OCI-LY7 (cell line): ENCODE data around the gene DPYD. TPM values are rescaled to one million over a fixed set of nuclear protein-coding genes. Genes with fewer than 3 reads are reported as not detected.

Source experiments
- BruUV-seq: library from RNA; stranded (reverse); fragments of 400-500 nt; replicated peaks from 2 replicates; lab custom pipeline; 2021; lab: Mats Ljungman, UMichigan
- CTCF ChIA-PET: fragments of 300-600 bp; sonication (Branson Sonifier 250); formaldehyde crosslinking; loops from one replicate; lab custom pipeline; 2022; ENCODE audit warnings: antibody characterized with exemption; ENCODE audit not compliant: unreplicated experiment; lab: Charles Lee
- POLR2A ChIA-PET: fragments of 300-600 bp; sonication (Branson Sonifier 250); formaldehyde crosslinking; loops from one replicate; lab custom pipeline; 2022; ENCODE audit warnings: antibody characterized with exemption; lab: Charles Lee
- DNase-seq: peaks from one replicate; pipeline ENCODE4 v3.0.0-alpha.2; 2015; ENCODE audit warnings: low spot score
- H2AFZ ChIP-seq: fragments of 200-600 bp; sonication (generic), shearing (Covaris generic); 2 replicates; pipeline ENCODE4 v1.6.1; 2014; ENCODE audit warnings: mild to moderate bottlenecking, antibody characterized with exemption, low read length, moderate library complexity
- H3K27ac ChIP-seq: fragments of 200-600 bp; sonication (generic); 2 replicates; pipeline ENCODE4 v1.5.1; 2014; ENCODE audit warnings: mixed run types, low read depth, mild to moderate bottlenecking, moderate library complexity, low read length, inconsistent platforms; ENCODE audit not compliant: poor library complexity, severe bottlenecking
- H3K36me3 ChIP-seq: fragments of 200-600 bp; sonication (generic); 2 replicates; pipeline ENCODE4 v1.6.1; 2014; ENCODE audit warnings: mild to moderate bottlenecking, antibody characterized with exemption, low read length, moderate library complexity, mixed read lengths; ENCODE audit not compliant: insufficient read depth
- H3K4me1 ChIP-seq: fragments of 200-600 bp; sonication (generic); 2 replicates; pipeline ENCODE4 v1.5.1; 2014; ENCODE audit warnings: mild to moderate bottlenecking, low read length; ENCODE audit not compliant: insufficient read depth, poor library complexity, severe bottlenecking
- H3K4me2 ChIP-seq: fragments of 200-600 bp; sonication (generic); 2 replicates; pipeline ENCODE4 v1.6.1; 2014; ENCODE audit warnings: mild to moderate bottlenecking, low read length
- H3K4me3 ChIP-seq: fragments of 200-600 bp; sonication (generic); 2 replicates; pipeline ENCODE4 v1.5.1; 2014; ENCODE audit warnings: mild to moderate bottlenecking, low read depth, low read length; ENCODE audit not compliant: poor library complexity, severe bottlenecking
- H3K79me2 ChIP-seq: fragments of 200-600 bp; sonication (generic); 2 replicates; pipeline ENCODE4 v1.6.1; 2016; ENCODE audit warnings: low read depth, mild to moderate bottlenecking, low read length, moderate library complexity, mixed read lengths; ENCODE audit not compliant: insufficient read depth
- H3K9me2 ChIP-seq: fragments of 200-600 bp; sonication (generic); 2 replicates; pipeline ENCODE4 v1.6.1; 2016; ENCODE audit warnings: mild to moderate bottlenecking, low read length, mixed read lengths; ENCODE audit not compliant: insufficient read depth
- H3K9me3 ChIP-seq: fragments of 200-600 bp; sonication (generic); 2 replicates; pipeline ENCODE4 v1.6.1; 2014; ENCODE audit warnings: mild to moderate bottlenecking, mixed run types, low read length, mixed read lengths
- H4K20me1 ChIP-seq: fragments of 200-600 bp; sonication (generic); 2 replicates; pipeline ENCODE4 v1.6.1; 2014; ENCODE audit warnings: mild to moderate bottlenecking, antibody characterized with exemption, low read length, moderate library complexity, mixed read lengths; ENCODE audit not compliant: insufficient read depth
- CTCF ChIP-seq: fragments of 200-600 bp; sonication (generic); conservative IDR thresholded peaks from 2 replicates; pipeline ENCODE4 v1.5.1; 2014; ENCODE audit warnings: mild to moderate bottlenecking, antibody characterized with exemption, low read length, moderate library complexity, mixed read lengths
- EZH2phosphoT487 ChIP-seq: fragments of 200-600 bp; sonication (generic); IDR thresholded peaks from 2 replicates; pipeline ENCODE4 v1.6.1; 2018; ENCODE audit warnings: low read depth, borderline replicate concordance, mild to moderate bottlenecking, mixed run types, antibody characterized with exemption, low read length, moderate library complexity, mixed read lengths
- intact Hi-C: fragments of 100-400 bp; cut with micrococcal nuclease; formaldehyde crosslinking; loops from one replicate; pipeline ENCODE4 v1.10.0; 2022; ENCODE audit not compliant: unreplicated experiment
- total RNA-seq, 2 experiments: library from RNA; depleted of rRNA in 1 of 2; stranded (reverse); fragments of >200 nt in 1 of 2; shearing (Covaris generic) in 1 of 2; gene quantifications; 2 replicates each; pipeline ENCODE4 v1.2.3, GENCODE V29; 2014 to 2022

DPYD gene
- total RNA-seq, 2 experiments from 2014 or later: 5.5 to 13.4 TPM

DNA sequence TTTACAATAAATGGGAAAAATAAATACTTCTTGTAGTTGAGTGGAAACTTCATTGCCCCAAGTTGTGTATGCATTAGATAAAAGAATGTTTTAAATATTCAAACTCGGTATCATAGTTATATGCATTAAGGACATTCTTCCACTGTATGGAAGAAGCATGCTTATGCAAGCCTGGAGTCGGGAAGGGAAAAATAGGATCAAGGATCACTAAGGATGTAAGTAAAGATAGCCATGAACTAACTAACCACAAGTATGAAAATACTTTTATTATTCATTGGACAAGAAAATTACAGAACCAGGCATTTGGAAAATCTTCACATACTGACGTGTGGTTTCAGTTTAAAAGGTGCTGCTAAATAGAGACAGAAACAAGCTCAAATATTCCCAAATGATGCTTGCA, 26.9 kb upstream of the DPYD start:
- Histone ChIP-seq H2AFZ (no peak overlapping the region), H3K4me2 (no peak overlapping the region)

GRCh38 chr1:97943354-97943753, 22.5 kb upstream of the DPYD start:
- Histone ChIP-seq H4K20me1 (no peaks in the 10 kb centered on the region), H3K4me2 (no peak overlapping the region), H2AFZ (no peak overlapping the region), H3K27ac (no peak overlapping the region), H3K9me3 (no peaks in the 10 kb centered on the region), H3K79me2 (no peaks in the 10 kb centered on the region), H3K4me3 (no peak overlapping the region), H3K4me1 (no peaks in the 10 kb centered on the region), H3K9me2 (no peaks in the 10 kb centered on the region), H3K36me3 (no peaks in the 10 kb centered on the region)
- no peak for DNase-seq
- TF ChIP-seq CTCF: no peak
- no peak for TF ChIP-seq EZH2phosphoT487
- no TSS peak for BruUV-seq
- CTCF ChIA-PET: no interaction called here
- POLR2A ChIA-PET: interaction anchor here (0.6 to 0.7 kb wide), 2 partner anchors 42 to 175 kb away, joined by 3 to 4 read pairs; no protein-coding TSS in a partner anchor
- intact Hi-C loops: no loop called here

More for the DNA sequence above, 26.9 kb upstream of the DPYD start:
- H3K9me3 ChIP-seq: no peaks in the 10 kb centered on the region
- H3K27ac ChIP-seq: no peak overlapping the region
- intact Hi-C loops: no loop called here
- H3K9me2 ChIP-seq: no peaks in the 10 kb centered on the region
- no peaks in the 10 kb centered on the region for H3K4me1 ChIP-seq
- ChIA-PET POLR2A (no interaction called here), CTCF (no interaction called here)
- no peaks in the 10 kb centered on the region for H3K36me3 ChIP-seq
- DNase-seq: no peak
- H4K20me1 ChIP-seq: no peaks in the 10 kb centered on the region
- BruUV-seq: no TSS peak
- H3K79me2 ChIP-seq: no peaks in the 10 kb centered on the region
- TF ChIP-seq CTCF (no peak), EZH2phosphoT487 (no peak)
- no peak overlapping the region for H3K4me3 ChIP-seq

DNA sequence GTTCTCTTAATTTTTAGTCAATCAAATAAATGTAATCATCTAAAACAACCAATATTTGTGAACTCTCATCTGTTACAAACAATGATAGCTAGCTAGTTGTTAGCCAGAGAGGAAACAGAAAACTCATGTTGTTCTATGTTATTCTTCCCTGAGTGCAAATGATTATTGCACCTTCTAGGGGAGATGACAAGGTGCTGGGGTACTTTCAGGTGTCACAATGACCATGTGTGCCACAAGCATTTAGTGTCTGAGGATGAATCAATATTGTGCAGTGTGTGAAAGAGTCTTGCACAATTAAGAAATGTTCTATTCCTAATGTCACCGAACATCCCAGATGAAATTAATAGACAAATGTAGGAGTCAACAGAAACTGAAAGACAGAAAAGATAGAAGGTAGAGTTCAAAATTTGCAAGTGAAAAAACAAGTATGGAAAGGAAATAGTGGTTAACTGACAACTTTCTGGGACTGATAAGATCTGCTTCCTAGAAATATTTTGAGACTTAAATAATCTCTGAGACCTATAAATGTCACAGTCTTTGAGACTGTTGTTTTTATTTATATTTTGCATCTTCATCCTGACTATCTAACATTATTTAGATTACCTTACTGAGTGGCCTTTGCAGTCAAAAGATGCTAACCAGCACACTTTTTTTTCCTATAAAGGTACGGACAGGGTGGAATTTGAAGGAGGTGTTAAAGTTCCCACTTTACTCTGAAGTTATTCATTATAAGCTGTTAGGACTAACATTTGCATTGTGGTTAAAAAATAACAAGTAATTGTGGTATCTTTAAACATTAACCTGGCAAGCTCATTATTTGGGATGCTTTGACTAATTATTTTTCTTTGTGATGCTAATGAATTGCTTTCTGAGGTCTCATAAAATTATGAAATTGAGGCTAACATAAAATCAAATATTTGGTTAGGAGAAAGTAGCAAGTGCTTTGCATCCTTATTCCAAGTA, 21.6 kb upstream of the DPYD start:
- BruUV-seq: no TSS peak
- Histone ChIP-seq H3K79me2 (no peaks in the 10 kb centered on the region), H2AFZ (no peak overlapping the region), H4K20me1 (no peaks in the 10 kb centered on the region), H3K4me3 (no peak overlapping the region), H3K36me3 (no peaks in the 10 kb centered on the region), H3K4me2 (no peak overlapping the region), H3K9me2 (no peaks in the 10 kb centered on the region), H3K27ac (no peak overlapping the region), H3K9me3 (no peaks in the 10 kb centered on the region), H3K4me1 (no peaks in the 10 kb centered on the region)
- ChIA-PET CTCF (no interaction called here), POLR2A (interaction anchor here (0.6 to 0.7 kb wide), 2 partner anchors 34 to 41 kb away, joined by 3 to 4 read pairs; no protein-coding TSS in a partner anchor)
- intact Hi-C loops: no loop called here
- DNase-seq: no peak
- TF ChIP-seq CTCF (no peak), EZH2phosphoT487 (no peak)
